GM19025 (cell line): Measurements from ENCODE around the gene HSPB3.
"Not testable (repeated sequence)": the region's sequence is repeated elsewhere in the genome, so short reads cannot be mapped to it uniquely, and the experiment has no call there.

Experiments
- ATAC-seq: cut with Tn5 transposase; IDR thresholded peaks from one replicate; pipeline ENCODE4 v1.9.1; 2021; ENCODE audit warnings: mild to moderate bottlenecking, low read depth, moderate library complexity; ENCODE audit not compliant: unreplicated experiment

Gene HSPB3, protein sequence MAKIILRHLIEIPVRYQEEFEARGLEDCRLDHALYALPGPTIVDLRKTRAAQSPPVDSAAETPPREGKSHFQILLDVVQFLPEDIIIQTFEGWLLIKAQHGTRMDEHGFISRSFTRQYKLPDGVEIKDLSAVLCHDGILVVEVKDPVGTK

DNA sequence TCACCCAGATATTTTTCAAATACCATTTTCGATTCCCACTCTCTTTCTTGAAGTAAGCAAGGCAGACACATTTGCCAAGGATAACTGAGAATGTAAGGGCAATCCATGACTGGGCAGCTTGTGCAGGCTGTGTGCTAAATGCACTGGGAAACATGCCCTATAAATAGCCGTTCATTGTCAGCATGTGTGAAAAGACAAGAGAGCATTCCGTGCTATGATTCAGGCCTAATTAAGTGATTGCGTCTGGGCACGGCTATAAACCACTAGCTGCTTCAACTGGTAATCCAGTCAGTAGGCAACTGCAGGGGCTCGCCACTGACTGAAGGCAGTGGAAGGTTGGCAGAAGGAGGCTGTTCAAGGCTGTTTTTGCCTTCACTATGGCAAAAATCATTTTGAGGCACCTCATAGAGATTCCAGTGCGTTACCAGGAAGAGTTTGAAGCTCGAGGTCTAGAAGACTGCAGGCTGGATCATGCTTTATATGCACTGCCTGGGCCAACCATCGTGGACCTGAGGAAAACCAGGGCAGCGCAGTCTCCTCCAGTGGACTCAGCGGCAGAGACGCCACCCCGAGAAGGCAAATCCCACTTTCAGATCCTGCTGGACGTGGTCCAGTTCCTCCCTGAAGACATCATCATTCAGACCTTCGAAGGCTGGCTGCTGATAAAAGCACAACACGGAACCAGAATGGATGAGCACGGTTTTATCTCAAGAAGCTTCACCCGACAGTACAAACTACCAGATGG is at the start of gene HSPB3:
Gene HSPB3, plus strand, starts transcription at position 287 of the 745 bp plus-strand sequence. Its CDS starts 91 bp downstream, at position 378.
- ATAC-seq, result no peak

DNA sequence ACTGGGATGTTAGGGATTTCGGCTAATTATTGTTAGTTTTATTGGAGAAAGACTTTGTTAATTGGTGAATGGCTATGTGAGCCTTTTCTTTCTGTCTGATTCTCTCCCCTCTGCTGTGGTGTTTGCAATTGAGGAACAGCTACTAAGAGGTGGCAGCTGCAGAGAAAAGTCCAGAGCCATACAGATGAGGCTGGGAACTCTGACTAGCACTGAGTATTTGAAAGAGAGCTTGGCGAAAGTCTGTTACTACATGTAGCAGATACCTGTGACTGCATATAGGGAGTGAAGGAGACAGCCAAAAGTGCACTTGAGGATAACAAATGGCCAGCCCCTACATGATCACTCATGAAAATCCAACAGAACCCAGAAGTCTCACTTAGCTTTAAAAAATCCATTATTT is 44.3 kb upstream of the HSPB3 start:
- no peak for ATAC-seq

- no peak for ATAC-seq
Measured at GRCh38 chr5:54412913-54413312, 42.6 kb upstream of the HSPB3 start.

- no peak for ATAC-seq
Measured at GRCh38 chr5:54415147-54415546, 40.4 kb upstream of the HSPB3 start.

- no peak for ATAC-seq
Measured at GRCh38 chr5:54415896-54416601, 39.5 kb upstream of the HSPB3 start.

DNA sequence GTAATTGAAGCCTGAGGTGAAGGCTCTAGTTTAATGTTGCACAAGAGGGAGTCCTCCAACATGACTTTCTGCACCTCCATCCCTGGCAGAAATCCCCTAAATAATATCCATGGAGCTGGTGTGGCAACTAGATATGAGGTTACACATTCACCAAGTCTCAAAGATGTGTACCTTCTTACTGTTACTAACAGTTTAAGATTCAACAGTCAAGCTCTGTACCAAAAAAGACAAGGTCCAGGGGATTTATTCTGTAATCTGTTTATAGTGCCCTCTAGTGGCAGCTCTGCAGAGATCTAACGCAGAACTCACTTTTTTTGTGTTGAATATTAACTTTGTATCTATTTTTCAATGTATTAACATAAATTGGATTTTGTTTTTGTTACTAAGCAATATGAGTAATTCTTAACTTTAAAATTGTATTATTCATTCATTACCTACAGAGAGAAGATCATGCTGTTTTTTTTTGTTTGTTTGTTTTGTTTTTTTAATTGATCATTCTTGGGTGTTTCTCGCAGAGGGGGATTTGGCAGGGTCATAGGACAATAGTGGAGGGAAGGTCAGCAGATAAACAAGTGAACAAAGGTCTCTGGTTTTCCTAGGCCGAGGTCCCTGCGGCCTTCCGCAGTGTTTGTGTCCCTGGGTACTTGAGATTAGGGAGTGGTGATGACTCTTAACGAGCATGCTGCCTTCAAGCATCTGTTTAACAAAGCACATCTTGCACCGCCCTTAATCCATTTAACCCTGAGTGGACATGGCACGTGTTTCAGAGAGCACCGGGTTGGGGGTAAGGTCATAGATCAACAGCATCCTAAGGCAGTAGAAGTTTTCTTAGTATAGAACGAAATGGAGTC is 35.7 kb upstream of the HSPB3 start:
- not testable (repeated sequence) for ATAC-seq

DNA sequence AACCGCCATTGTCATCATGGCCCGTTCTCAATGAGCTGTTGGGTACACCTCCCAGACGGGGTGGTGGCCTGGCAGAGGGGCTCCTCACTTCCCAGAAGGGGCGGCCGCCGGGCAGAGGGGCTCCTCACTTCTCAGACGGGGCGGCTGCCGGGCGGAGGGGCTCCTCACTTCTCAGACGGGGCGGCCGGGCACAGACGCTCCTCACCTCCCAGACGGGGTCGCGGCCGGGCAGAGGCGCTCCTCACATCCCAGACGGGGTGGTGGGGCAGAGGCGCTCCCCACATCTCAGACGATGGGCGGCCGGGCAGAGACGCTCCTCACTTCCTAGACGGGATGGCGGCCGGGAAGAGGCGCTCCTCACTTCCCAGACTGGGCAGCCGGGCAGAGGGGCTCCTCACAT is 35.0 kb upstream of the HSPB3 start:
- ATAC-seq, result not testable (repeated sequence)

GRCh38 chr5:54421976-54422375 is 33.5 kb upstream of the HSPB3 start:
- ATAC-seq, result no peak

DNA sequence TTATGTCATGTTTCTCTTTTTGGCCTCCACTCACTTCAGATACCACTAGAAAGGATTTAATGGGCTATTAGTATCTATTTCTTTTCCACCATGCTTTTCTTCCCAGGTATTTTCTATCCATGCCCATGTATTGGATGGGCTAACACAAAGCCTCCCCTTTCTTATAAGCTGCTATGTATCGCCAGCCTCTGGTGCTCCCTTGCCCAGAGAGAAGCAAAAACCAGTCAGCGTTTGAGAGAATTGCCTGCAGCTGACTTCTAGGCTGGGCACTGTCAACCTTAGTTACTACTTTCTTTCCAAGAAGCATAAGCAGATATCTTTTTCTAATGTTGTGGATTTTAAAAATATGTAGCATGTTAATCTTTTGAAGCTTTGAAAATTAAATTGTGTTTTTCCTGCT is 30.2 kb upstream of the HSPB3 start:
- no peak for ATAC-seq

DNA sequence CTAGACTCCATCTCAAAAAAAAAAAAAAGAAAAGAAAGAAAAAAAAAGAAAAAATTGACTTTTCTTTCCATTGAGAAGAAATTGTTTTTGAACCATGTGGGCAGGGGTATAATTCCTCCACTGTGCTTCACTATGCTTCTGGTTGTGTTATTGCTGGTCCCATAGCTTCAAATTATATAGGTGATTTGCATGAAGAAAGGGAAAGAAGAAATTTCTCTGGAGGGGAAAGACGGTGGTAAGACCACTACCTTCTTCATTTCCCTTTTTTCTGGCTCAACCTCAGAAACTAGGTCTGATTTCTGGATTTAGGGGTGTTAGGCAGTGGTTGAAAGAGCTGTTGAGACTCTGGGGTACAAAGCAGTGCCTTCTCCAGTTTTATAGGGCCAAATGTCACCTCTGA is 29.3 kb upstream of the HSPB3 start:
- no peak for ATAC-seq

DNA sequence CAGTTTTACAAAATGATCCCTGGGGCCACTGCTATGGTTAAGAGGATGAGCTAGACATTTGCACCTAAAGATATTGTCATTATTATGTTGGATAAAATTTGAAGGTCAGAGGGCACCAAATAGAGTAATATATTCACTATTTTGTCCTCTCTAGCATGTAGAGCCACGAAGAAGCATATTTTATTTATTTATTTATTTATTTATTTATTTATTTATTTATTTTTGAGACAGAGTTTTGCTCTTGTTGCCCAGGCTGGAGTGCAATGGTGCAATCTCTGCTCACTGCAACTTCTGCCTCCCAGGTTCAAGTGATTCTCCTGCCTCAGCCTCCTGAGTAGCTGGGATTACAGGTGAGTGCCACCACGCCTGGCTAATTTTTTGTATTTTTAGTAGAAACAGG is 20.8 kb upstream of the HSPB3 start:
- ATAC-seq, result not testable (repeated sequence)

DNA sequence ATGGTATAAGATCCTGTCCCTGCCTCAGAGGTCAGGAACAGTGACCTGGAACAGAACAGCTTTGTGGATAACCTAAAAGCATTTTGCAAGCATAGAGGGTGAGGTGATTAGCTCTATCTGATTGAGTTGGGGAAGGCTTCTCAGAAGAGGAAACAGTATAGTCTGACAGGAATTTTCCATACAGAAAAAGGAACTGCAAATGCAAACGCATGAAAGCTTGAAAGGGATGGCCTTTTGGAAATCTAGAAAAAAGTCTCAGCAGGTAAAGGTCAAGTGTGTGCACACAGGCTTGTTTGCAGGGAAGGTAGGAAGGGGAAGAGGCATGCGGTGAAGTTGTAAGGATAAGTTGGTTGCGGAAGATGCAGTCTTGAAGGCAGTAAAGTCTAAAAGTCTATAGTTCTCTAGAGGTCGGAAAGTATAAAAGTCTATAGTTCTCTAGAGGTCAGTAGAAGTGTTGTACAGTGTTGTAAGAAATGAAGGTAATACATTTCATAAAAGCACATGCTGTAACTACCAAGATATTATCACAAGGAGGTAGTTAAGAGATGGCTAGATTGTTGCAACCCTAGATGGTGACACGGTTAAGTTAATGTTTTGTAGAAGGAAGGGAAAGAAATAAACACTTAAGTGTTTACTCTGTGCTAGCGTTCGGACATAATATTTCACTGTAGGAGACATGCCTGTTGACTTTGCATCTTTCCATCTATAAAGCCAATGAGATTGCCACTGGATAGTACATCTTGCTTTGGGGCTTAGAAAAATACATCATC is 16.7 kb upstream of the HSPB3 start:
- no peak for ATAC-seq

DNA sequence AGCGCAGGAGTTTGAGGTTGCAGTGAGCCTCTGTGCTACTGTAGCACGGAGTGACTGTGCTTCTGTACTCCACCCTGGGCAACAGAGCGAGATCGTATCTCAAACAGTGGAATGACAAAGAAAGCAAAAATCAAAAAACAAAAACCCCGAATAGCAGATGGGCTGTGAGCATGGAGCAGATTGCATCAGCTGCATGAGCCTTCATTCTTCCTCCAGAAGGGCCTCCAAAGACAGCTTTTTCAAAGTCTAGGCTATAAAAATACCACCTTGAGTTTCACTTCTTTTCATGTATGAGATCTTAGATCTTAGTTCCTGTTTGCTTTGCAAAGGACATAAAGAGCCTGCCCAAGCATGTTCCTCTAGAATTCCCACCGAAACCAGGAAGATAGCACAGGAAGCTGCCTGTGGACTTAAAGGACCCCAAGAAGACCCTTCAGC is 15.0 kb upstream of the HSPB3 start:
- ATAC-seq, result peak; percentile 63

GRCh38 chr5:54442271-54442670 is 13.2 kb upstream of the HSPB3 start:
- ATAC-seq, result no peak

DNA sequence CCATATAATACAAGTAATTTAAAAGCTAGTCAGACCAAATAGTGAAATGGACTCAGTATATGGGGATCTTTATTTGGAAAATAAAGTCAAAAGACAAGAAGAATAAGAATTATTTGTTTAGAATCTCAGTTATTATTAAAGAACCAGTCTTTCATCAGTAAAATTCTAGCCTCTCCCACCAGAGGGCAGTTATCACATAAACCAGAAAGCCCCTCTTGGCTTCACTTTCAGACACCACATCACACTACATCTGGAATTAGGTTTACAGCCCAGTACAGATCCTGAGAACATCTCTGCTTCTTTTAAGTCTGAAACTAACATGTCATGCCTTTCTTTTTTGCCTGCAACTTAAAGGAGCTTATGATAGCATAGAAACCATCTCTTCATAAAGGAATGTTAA is 12.2 kb upstream of the HSPB3 start:
- ATAC-seq, result no peak

- ATAC-seq, result no peak
Measured at GRCh38 chr5:54445691-54446378, 9.7 kb upstream of the HSPB3 start.

DNA sequence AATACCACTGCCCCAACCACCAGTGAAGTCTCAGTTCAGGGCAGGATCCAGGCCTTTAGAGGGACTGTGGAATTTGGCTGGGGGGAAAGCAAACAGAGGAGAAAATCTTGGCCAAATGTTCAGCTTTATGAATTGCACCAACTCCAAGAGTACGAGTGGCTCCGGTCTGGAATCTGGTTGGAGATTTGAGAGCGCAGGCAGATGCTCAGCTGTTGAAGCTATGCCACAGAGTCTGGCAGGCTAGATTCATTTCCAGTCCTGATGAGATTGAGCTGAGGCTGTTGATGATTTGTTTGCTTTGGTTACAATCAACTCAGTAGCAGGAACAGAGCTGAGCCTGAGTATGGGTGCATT is 9.1 kb upstream of the HSPB3 start:
- ATAC-seq, result no peak

- ATAC-seq, result no peak
Measured at GRCh38 chr5:54449923-54450322, 5.6 kb upstream of the HSPB3 start.

DNA sequence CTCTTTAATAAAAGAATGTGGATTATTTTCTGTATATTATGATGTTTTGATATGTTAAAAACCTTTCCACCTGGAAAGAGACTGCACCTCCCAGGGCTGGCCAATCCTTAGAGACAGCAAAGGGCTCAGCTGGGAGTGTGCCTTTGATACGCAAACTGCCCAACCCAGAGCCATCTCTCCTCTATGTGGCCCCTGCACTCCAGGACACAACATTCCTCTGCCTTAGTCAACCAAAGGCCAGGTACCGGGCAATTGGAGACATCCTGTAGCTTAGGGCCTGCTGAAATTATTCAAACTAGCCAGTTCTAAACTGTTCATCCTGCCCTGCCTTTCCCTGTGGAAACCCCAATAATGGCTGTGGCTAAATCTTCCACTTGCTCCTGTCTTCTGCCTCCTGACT is 5.0 kb upstream of the HSPB3 start:
- no peak for ATAC-seq

DNA sequence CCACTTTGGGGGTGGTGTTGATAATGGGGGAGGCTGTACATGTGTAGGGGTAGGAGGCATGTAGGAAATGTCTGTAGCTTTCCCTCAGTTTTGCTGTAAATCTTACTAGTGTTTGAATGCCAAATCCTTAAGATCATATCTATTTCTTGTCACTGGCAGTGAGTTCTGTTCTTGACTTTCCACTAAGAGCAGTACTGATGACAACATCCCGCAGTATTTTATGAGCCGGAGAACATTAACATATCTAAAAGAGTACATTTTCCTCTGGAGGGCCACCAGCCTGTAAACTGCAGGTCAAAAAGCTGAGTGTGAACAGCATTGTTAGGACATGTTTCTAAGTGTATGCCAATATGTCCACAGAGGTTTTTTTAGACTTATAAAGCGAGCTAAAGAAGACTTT is 2.5 kb upstream of the HSPB3 start:
- ATAC-seq, result no peak
